Amygdala (tissue), 56 donors: Measurements from ENCODE around the gene QPCTL.
"Not testable (repeated sequence)": the region's sequence is repeated elsewhere in the genome, so short reads cannot be mapped to it uniquely, and the experiment has no call there.

ENCODE experiments used
- DNase-seq, 56 donors: peaks; one replicate each; lab custom pipeline; 2025; lab: John Stamatoyannopoulos, UW

The QPCTL gene

GRCh38 chr19:45670670-45671453 lies 21.6 kb upstream of the QPCTL start:
- peak in 50 of 56 donors; percentile 16 to 92 (median 65) for DNase-seq

- DNase-seq = no peak
These were observed 17.5 kb upstream of the QPCTL start for GRCh38 chr19:45674946-45675345.

- peak in 2 of 56 donors; percentile 11 to 23 for DNase-seq
These were observed 15.6 kb upstream of the QPCTL start for GRCh38 chr19:45676851-45677263.

- DNase-seq = peak in 50 of 56 donors; percentile 4 to 91 (median 58)
These were observed 14.9 kb upstream of the QPCTL start for GRCh38 chr19:45677351-45678230.

- DNase-seq = peak in 55 of 56 donors; percentile 32 to 91 (median 72)
These were observed 11.0 kb upstream of the QPCTL start for GRCh38 chr19:45681391-45682015.

- DNase-seq = peak in 1 of 56 donors; percentile 43
These were observed 10.3 kb upstream of the QPCTL start for GRCh38 chr19:45682117-45682516.

- DNase-seq = no peak
These were observed 9.6 kb upstream of the QPCTL start for GRCh38 chr19:45682908-45683307.

GRCh38 chr19:45685045-45685444 lies 7.4 kb upstream of the QPCTL start:
- DNase-seq = not testable (repeated sequence)

GRCh38 chr19:45687599-45687998 lies 4.9 kb upstream of the QPCTL start:
- no peak for DNase-seq

GRCh38 chr19:45691516-45692186 lies 815 bp upstream of the QPCTL start, which contains the start of gene SNRPD2:
Gene SNRPD2, minus strand, starts transcription at chr19:45691953. Its CDS starts 65 bp downstream, at chr19:45691888.
- peak; percentile 71 to 99 (median 94) for DNase-seq

- peak in 48 of 56 donors; percentile 2 to 80 (median 37) for DNase-seq
These were observed 781 bp downstream of the QPCTL start for GRCh38 chr19:45693106-45693788.

GRCh38 chr19:45701676-45702075 lies 9.2 kb downstream of the QPCTL start:
- no peak for DNase-seq

GRCh38 chr19:45705115-45705514 lies 12.6 kb downstream of the QPCTL start:
- no peak for DNase-seq

GRCh38 chr19:45705710-45706415 lies 13.4 kb downstream of the QPCTL start:
- DNase-seq = no peak

GRCh38 chr19:45710356-45711130 lies 18.1 kb downstream of the QPCTL start:
- DNase-seq = no peak

- DNase-seq = no peak
These were observed 19.6 kb downstream of the QPCTL start for GRCh38 chr19:45711851-45712698.

- no peak for DNase-seq
These were observed 20.2 kb downstream of the QPCTL start for GRCh38 chr19:45712699-45713067.
